HepG2 (cell line): ENCODE data around the gene FBXL4. TPM values are rescaled to one million over a fixed set of nuclear protein-coding genes. Genes with fewer than 3 reads are reported as not detected.
A peak's percentile ranks its signal among the peaks of the same experiment; 100 is the strongest.

Experiments
- ATAC-seq: fragments of 200-7000 bp; cut with Tn5 transposase; 3 replicates; pipeline ENCODE4 v1.9.1; 2020; ENCODE audit warnings: mild to moderate bottlenecking, moderate library complexity
- BruUV-seq: library from RNA; stranded (reverse); fragments of 400-500 nt; replicated peaks from 2 replicates; lab custom pipeline; 2021; lab: Mats Ljungman, UMichigan
- CTCF ChIA-PET: fragments of 300-600 bp; formaldehyde crosslinking; extraction: SDS; loops from one replicate; lab custom pipeline; 2021; ENCODE audit warnings: low total read pairs, inconsistent platforms, low intra/inter-chr PET ratio; lab: Yijun Ruan, JAX
- POLR2A ChIA-PET: fragments of 350-600 bp; sonication (Branson Sonifier 250); formaldehyde crosslinking; loops from one replicate; lab custom pipeline; 2020; ENCODE audit warnings: antibody characterized with exemption, inconsistent platforms; lab: Yijun Ruan, JAX
- DNase-seq: peaks from one replicate; pipeline ENCODE4 v3.0.0-alpha.2; 2015; ENCODE audit warnings: low spot score
- FAIRE-seq: peaks from 3 replicates; lab custom pipeline; 2011; peaks lifted over from hg19 to GRCh38; lab: Jason Lieb, UNC
- H2AFZ ChIP-seq: one replicate; pipeline ENCODE4 v1.6.1; 2011; ENCODE audit warnings: low read length, inconsistent platforms
- H3K27ac ChIP-seq: fragments of 300-600 bp; 3 replicates; pipeline ENCODE4 v1.8.0; 2011; ENCODE audit warnings: mixed run types, mild to moderate bottlenecking, mixed read lengths, low read length, inconsistent platforms; ENCODE audit not compliant: insufficient read depth; ENCODE audit errors: extremely low read length
- H3K27me3 ChIP-seq, 2 experiments: fragments of 200-600 bp in 1 of 2; 2 replicates in 1 of 2; 3 replicates in 1 of 2; pipeline versions ENCODE4 v1.6.0 to v1.8.0; 2011; ENCODE audit warnings: low read length in 2 of 2, mild to moderate bottlenecking in 2 of 2, moderate library complexity in 2 of 2, inconsistent platforms in 1 of 2; ENCODE audit not compliant: insufficient read depth in 2 of 2, control insufficient read depth in 1 of 2
- H3K36me3 ChIP-seq, 2 experiments: fragments of 200-600 bp in 1 of 2; replicated peaks in 1 of 2; 2 replicates in 1 of 2; 3 replicates in 1 of 2; pipeline versions ENCODE4 v1.5.1 to v1.8.0; 2011; ENCODE audit warnings: low read length in 2 of 2, inconsistent platforms in 1 of 2; ENCODE audit not compliant: insufficient read depth in 2 of 2, control insufficient read depth in 1 of 2
- H3K4me1 ChIP-seq: 2 replicates; pipeline ENCODE4 v1.5.1; 2012; ENCODE audit warnings: low read length, inconsistent platforms; ENCODE audit not compliant: insufficient read depth
- H3K4me2 ChIP-seq: 2 replicates; pipeline ENCODE4 v1.6.0; 2011; ENCODE audit warnings: low read depth, low read length, inconsistent platforms
- H3K4me3 ChIP-seq, 3 experiments: fragments of 200-600 bp in 1 of 3; sonication (generic), shearing (Covaris generic) in 1 of 3; replicated peaks in 1 of 3; 2 replicates each; pipeline ENCODE4 v1.5.1; 2011 to 2016; ENCODE audit warnings: low read length in 3 of 3, inconsistent platforms in 2 of 3, low read depth in 2 of 3, mild to moderate bottlenecking in 2 of 3, control low read depth in 1 of 3, mixed read lengths in 1 of 3; ENCODE audit not compliant: insufficient read depth in 1 of 3
- H3K79me2 ChIP-seq: one replicate; pipeline ENCODE4 v1.6.1; 2011; ENCODE audit warnings: low read length, inconsistent platforms; ENCODE audit not compliant: insufficient read depth
- H3K9ac ChIP-seq: 2 replicates; pipeline ENCODE4 v1.6.0; 2011; ENCODE audit warnings: mild to moderate bottlenecking, low read depth, low read length, inconsistent platforms; ENCODE audit not compliant: insufficient read depth
- H3K9me3 ChIP-seq: 2 replicates; pipeline ENCODE4 v1.5.1; 2012; ENCODE audit warnings: mild to moderate bottlenecking, low read length
- H4K20me1 ChIP-seq: 2 replicates; pipeline ENCODE4 v1.6.0; 2011; ENCODE audit warnings: inconsistent platforms, mild to moderate bottlenecking, low read length, moderate library complexity; ENCODE audit not compliant: insufficient read depth
- FOXA1 ChIP-seq, 2 experiments: fragments of 450-650 bp in 1 of 2; sonication (generic) in 1 of 2; formaldehyde crosslinking in 1 of 2; IDR thresholded peaks; 2 replicates each; pipeline versions ENCODE4 v1.4.0 to v1.6.1; 2016 to 2020; ENCODE audit warnings: missing genetic modification reagents in 1 of 2
- GPBP1L1 ChIP-seq: sonication (generic); formaldehyde crosslinking; IDR thresholded peaks from 2 replicates; pipeline ENCODE4 v1.5.0; 2020; ENCODE audit warnings: mild to moderate bottlenecking, missing genetic modification reagents
- MTA3 ChIP-seq: sonication (generic); formaldehyde crosslinking; IDR thresholded peaks from 2 replicates; pipeline ENCODE4 v1.4.0; 2020; ENCODE audit warnings: missing genetic modification reagents
- NFATC3 ChIP-seq: sonication (generic); formaldehyde crosslinking; IDR thresholded peaks from 2 replicates; pipeline ENCODE4 v1.5.1; 2020; ENCODE audit warnings: mild to moderate bottlenecking, missing genetic modification reagents
- RBFOX2 ChIP-seq: fragments of 200-400 bp; formaldehyde crosslinking; IDR thresholded peaks from 2 replicates; pipeline ENCODE4 v1.6.1; 2017; ENCODE audit warnings: low read depth, mild to moderate bottlenecking, low read length
- TARDBP ChIP-seq: sonication (generic); formaldehyde crosslinking; IDR thresholded peaks from 2 replicates; pipeline ENCODE4 v1.8.0; 2022; ENCODE audit warnings: mild to moderate bottlenecking, missing genetic modification reagents
- TCF12 ChIP-seq, 2 experiments: fragments of 450-650 bp in 1 of 2; sonication (generic) in 1 of 2; formaldehyde crosslinking in 1 of 2; IDR thresholded peaks; 2 replicates each; pipeline versions ENCODE4 v1.6.1 to v1.8.0; 2017 to 2022; ENCODE audit warnings: antibody characterized with exemption in 1 of 2, mild to moderate bottlenecking in 1 of 2, missing genetic modification reagents in 1 of 2, moderate library complexity in 1 of 2
- U2AF2 ChIP-seq: fragments of 200-400 bp; formaldehyde crosslinking; IDR thresholded peaks from 2 replicates; pipeline ENCODE4 v1.6.1; 2017; ENCODE audit warnings: low read depth, mild to moderate bottlenecking, low read length
- ZMAT3 ChIP-seq: sonication (generic); formaldehyde crosslinking; conservative IDR thresholded peaks from 2 replicates; pipeline ENCODE4 v1.7.0; 2021; ENCODE audit warnings: missing genetic modification reagents
- ZNF296 ChIP-seq: sonication (generic); formaldehyde crosslinking; conservative IDR thresholded peaks from 2 replicates; pipeline ENCODE4 v1.5.0; 2020; ENCODE audit warnings: mild to moderate bottlenecking, missing genetic modification reagents
- ZSCAN31 ChIP-seq: sonication (generic); formaldehyde crosslinking; IDR thresholded peaks from 2 replicates; pipeline ENCODE4 v1.5.0; 2020; ENCODE audit warnings: low read depth, mild to moderate bottlenecking, missing genetic modification reagents
- WGBS: methylation state at CpG from one replicate; pipeline ENCODE4 v1.1.6; 2017; ENCODE audit warnings: low lambda C conversion rate; 5-methylcytosine and 5-hydroxymethylcytosine counted together
- in situ Hi-C: cut with HindIII; loops from 2 replicates; pipeline ENCODE4 v1.10.0; 2017; ENCODE audit warnings: low pct_unique_long_range_greater_than_20kb; ENCODE audit not compliant: extremely low pct_ligation_motif_present
- intact Hi-C: fragments of 100-400 bp; cut with micrococcal nuclease; formaldehyde crosslinking; loops from one replicate; pipeline ENCODE4 v1.10.0; 2022; ENCODE audit not compliant: unreplicated experiment
- polyA plus RNA-seq, 8 experiments: library from polyadenylated mRNA; depleted of rRNA in 3 of 8; stranded (reverse) in 7 of 8; unstranded in 1 of 8; fragments of >200 nt; fragmentation: Illumina TruSeq in 4 of 8; extraction: Trizol in 4 of 8; gene quantifications; 2 replicates each; pipeline versions ENCODE4 v1.2.1 to v1.2.3, GENCODE V29; 2011 to 2016; ENCODE audit warnings: low read depth in 4 of 8, missing spikeins in 1 of 8, mixed read lengths in 1 of 8; ENCODE audit not compliant: insufficient read depth in 1 of 8
- total RNA-seq, 5 experiments: library from RNA; depleted of rRNA; stranded (reverse); fragments of >200 nt; fragmentation: Illumina TruSeq; extraction: Trizol; gene quantifications; 2 replicates each; pipeline ENCODE4 v1.2.3, GENCODE V29; 2016; ENCODE audit warnings: low read depth in 1 of 5

FBXL4 gene
- total and polyA plus RNA-seq, 2 of the 13 experiments (the other 11 are each of a cell fraction or from before 2014, with no cell fraction given), result 13.2 to 17.6 TPM

GRCh38 chr6:98981473-98981872 is 33.7 kb upstream of the FBXL4 start:
- WGBS, result 95% methylated on average over 1 of the region's 1 CpG
- no peaks in the 10 kb centered on the region for H3K27me3 ChIP-seq
- no TSS peak for BruUV-seq
- DNase-seq, result no peak
- H3K4me1 ChIP-seq, result no peaks in the 10 kb centered on the region
- no peak overlapping the region for H2AFZ ChIP-seq
- no peaks in the 10 kb centered on the region for H3K36me3 ChIP-seq
- H3K4me2 ChIP-seq, result no peak overlapping the region
- ChIA-PET CTCF (no interaction called here), POLR2A (no interaction called here)
- no peak overlapping the region for H3K9ac ChIP-seq
- no peak overlapping the region for H3K4me3 ChIP-seq
- no peak for TF ChIP-seq NFATC3 (CRISPR knock-in tag)
- no peak for TF ChIP-seq TARDBP (CRISPR knock-in tag)
- TF ChIP-seq ZMAT3 (CRISPR knock-in tag), result no peak
- intact Hi-C loops, result no loop called here
- in situ Hi-C loops, result no loop called here
- FAIRE-seq, result no peak
- no peak for ATAC-seq
- no peaks in the 10 kb centered on the region for H3K9me3 ChIP-seq
- H4K20me1 ChIP-seq, result no peaks in the 10 kb centered on the region
- no peaks in the 10 kb centered on the region for H3K79me2 ChIP-seq
- H3K27ac ChIP-seq, result no peak overlapping the region

GRCh38 chr6:98980819-98981218 is 33.1 kb upstream of the FBXL4 start:
- in situ Hi-C loops (no loop called here), intact Hi-C loops (no loop called here)
- no peak for DNase-seq
- WGBS, result 27% methylated on average over 2 of the region's 2 CpGs
- Histone ChIP-seq H4K20me1 (no peaks in the 10 kb centered on the region), H3K4me3 (no peak overlapping the region), H3K27me3 (no peaks in the 10 kb centered on the region), H3K27ac (no peak overlapping the region), H3K79me2 (no peaks in the 10 kb centered on the region), H3K9me3 (no peaks in the 10 kb centered on the region), H2AFZ (no peak overlapping the region), H3K4me2 (no peak overlapping the region), H3K9ac (no peak overlapping the region), H3K4me1 (no peaks in the 10 kb centered on the region), H3K36me3 (no peaks in the 10 kb centered on the region)
- ChIA-PET POLR2A (no interaction called here), CTCF (no interaction called here)
- ATAC-seq, result peak; percentile 66
- no TSS peak for BruUV-seq
- FAIRE-seq, result no peak
- no peak for TF ChIP-seq TCF12 (IDR thresholded peaks at IDR 0.05)
- TF ChIP-seq TCF12 (CRISPR knock-in tag; IDR thresholded peaks at IDR 0.05), result no peak
- no peak for TF ChIP-seq GPBP1L1 (CRISPR knock-in tag)
- TF ChIP-seq U2AF2, result no peak
- no peak for TF ChIP-seq MTA3 (CRISPR knock-in tag)
- TF ChIP-seq RBFOX2, result no peak
- no peak for TF ChIP-seq ZSCAN31
- no peak for TF ChIP-seq FOXA1 (IDR thresholded peaks at IDR 0.05)
- TF ChIP-seq FOXA1 (CRISPR knock-in tag; IDR thresholded peaks at IDR 0.05), result no peak
- TF ChIP-seq ZNF296 (CRISPR knock-in tag), result no peak
